SU-DHL-6 (cell line): ENCODE data around the gene MAP2K1.
"Not testable (repeated sequence)": the region's sequence is repeated elsewhere in the genome, so short reads cannot be mapped to it uniquely, and the experiment has no call there.

Experiments
- H2AFZ ChIP-seq: fragments of 200-600 bp; sonication (generic); 2 replicates; pipeline ENCODE4 v1.6.1; 2014; ENCODE audit warnings: low read depth, mild to moderate bottlenecking, moderate library complexity, mixed read lengths, antibody characterized with exemption, low read length; ENCODE audit not compliant: severe bottlenecking
- H3F3A ChIP-seq: fragments of 200-600 bp; shearing (Covaris generic); 2 replicates; pipeline ENCODE4 v1.6.0; 2016; ENCODE audit warnings: antibody characterized with exemption, mild to moderate bottlenecking; ENCODE audit not compliant: insufficient read depth
- H3K27ac ChIP-seq: fragments of 200-600 bp; sonication (generic); 2 replicates; pipeline ENCODE4 v1.5.1; 2016; ENCODE audit warnings: low read depth, mild to moderate bottlenecking, low read length, moderate library complexity, mixed read lengths
- H3K27me3 ChIP-seq: fragments of 200-600 bp; sonication (generic), shearing (Covaris generic); 2 replicates; pipeline ENCODE4 v1.6.0; 2014; ENCODE audit warnings: mild to moderate bottlenecking, low read length
- H3K36me3 ChIP-seq: fragments of 200-600 bp; sonication (generic); 2 replicates; pipeline ENCODE4 v1.6.1; 2014; ENCODE audit warnings: mild to moderate bottlenecking, low read length, mixed read lengths
- H3K4me2 ChIP-seq: fragments of 300-600, 200-600 bp; shearing (Covaris generic), sonication (generic); 2 replicates; pipeline ENCODE4 v1.6.0; 2014; ENCODE audit warnings: low read length, low read depth, mild to moderate bottlenecking; ENCODE audit not compliant: poor library complexity, severe bottlenecking
- H3K4me3 ChIP-seq: fragments of 200-600 bp; sonication (generic); 2 replicates; pipeline ENCODE4 v1.5.1; 2014; ENCODE audit warnings: antibody characterized with exemption, low read length, mild to moderate bottlenecking, mixed read lengths; ENCODE audit not compliant: insufficient read depth, poor library complexity, severe bottlenecking
- H3K79me2 ChIP-seq: fragments of 200-600 bp; sonication (generic); 2 replicates; pipeline ENCODE4 v1.6.1; 2014; ENCODE audit warnings: mild to moderate bottlenecking, low read length, moderate library complexity; ENCODE audit not compliant: insufficient read depth
- H3K9ac ChIP-seq: fragments of 200-600 bp; sonication (generic); 2 replicates; pipeline ENCODE4 v1.7.0; 2014; ENCODE audit warnings: mild to moderate bottlenecking, low read length
- H3K9me2 ChIP-seq: fragments of 200-600 bp; sonication (generic); replicated peaks from 2 replicates; pipeline ENCODE4 v1.6.1; 2014; ENCODE audit warnings: low read length; ENCODE audit not compliant: insufficient read depth
- H3K9me3 ChIP-seq: fragments of 200-600 bp; sonication (generic); 2 replicates; pipeline ENCODE4 v1.6.1; 2014; ENCODE audit warnings: low read length, mixed read lengths; ENCODE audit not compliant: insufficient read depth
- H4K20me1 ChIP-seq: fragments of 200-600 bp; sonication (generic); 2 replicates; pipeline ENCODE4 v1.6.1; 2014; ENCODE audit warnings: low read depth, mild to moderate bottlenecking, antibody characterized with exemption, low read length, moderate library complexity, mixed read lengths
- EZH2phosphoT487 ChIP-seq: fragments of 200-600 bp; sonication (generic), shearing (Covaris generic); conservative IDR thresholded peaks from 2 replicates; pipeline ENCODE4 v1.6.1; 2018; ENCODE audit warnings: mild to moderate bottlenecking, antibody characterized with exemption, low read length, moderate library complexity, mixed read lengths
- TF ChIP-seq, protein P1 (sequence below): fragments of 200-600 bp; sonication (generic); IDR thresholded peaks from one replicate; pipeline ENCODE4 v1.5.1; 2017; ENCODE audit warnings: antibody characterized with exemption, mild to moderate bottlenecking, low read length, moderate library complexity; ENCODE audit not compliant: insufficient read depth, poor library complexity, severe bottlenecking

The MAP2K1 gene

DNA sequence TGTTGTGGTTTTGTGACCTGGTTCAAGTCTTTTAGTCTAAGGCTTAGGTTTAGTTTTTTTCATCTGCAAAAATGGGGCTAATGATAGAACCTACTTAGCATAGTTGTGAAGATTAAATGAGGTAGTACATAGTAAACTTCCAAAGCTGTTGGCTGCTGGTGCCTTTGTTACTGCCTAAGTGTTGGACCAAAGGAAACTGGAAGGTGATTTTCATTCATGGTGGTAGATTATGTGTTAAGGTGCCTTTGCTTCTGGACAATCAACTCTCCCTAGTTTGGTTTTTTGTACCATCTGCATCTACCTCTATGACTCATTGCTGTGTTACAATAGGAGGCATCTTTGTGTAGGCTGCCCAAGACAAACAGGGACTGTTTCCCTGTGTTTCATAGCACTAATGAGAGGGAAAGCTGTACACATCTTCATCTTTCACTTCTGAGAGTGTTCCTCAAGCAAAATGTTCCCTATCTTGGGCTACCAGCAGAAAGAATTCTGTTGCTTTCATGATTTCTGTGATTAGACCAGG, 3.2 kb downstream of the MAP2K1 start:
- Histone ChIP-seq H4K20me1 (peaks cover 15% of the 10 kb centered on the region), H3K27ac (peak overlapping the region; percentile 80), H2AFZ (no peak overlapping the region), H3K4me3 (peak overlapping the region; percentile 1), H3K9me3 (no peaks in the 10 kb centered on the region), H3K36me3 (no peaks in the 10 kb centered on the region), H3F3A (peaks cover 20% of the 10 kb centered on the region), H3K9me2 (no peaks in the 10 kb centered on the region), H3K79me2 (peaks cover 75% of the 10 kb centered on the region), H3K27me3 (no peaks in the 10 kb centered on the region), H3K9ac (peak overlapping the region; percentile 12; the same call in 1 of the 2 replicates), H3K4me2 (peak overlapping the region; percentile 32)
- TF ChIP-seq, protein P1, sequence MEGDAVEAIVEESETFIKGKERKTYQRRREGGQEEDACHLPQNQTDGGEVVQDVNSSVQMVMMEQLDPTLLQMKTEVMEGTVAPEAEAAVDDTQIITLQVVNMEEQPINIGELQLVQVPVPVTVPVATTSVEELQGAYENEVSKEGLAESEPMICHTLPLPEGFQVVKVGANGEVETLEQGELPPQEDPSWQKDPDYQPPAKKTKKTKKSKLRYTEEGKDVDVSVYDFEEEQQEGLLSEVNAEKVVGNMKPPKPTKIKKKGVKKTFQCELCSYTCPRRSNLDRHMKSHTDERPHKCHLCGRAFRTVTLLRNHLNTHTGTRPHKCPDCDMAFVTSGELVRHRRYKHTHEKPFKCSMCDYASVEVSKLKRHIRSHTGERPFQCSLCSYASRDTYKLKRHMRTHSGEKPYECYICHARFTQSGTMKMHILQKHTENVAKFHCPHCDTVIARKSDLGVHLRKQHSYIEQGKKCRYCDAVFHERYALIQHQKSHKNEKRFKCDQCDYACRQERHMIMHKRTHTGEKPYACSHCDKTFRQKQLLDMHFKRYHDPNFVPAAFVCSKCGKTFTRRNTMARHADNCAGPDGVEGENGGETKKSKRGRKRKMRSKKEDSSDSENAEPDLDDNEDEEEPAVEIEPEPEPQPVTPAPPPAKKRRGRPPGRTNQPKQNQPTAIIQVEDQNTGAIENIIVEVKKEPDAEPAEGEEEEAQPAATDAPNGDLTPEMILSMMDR = no peak
- no peak for TF ChIP-seq EZH2phosphoT487

DNA sequence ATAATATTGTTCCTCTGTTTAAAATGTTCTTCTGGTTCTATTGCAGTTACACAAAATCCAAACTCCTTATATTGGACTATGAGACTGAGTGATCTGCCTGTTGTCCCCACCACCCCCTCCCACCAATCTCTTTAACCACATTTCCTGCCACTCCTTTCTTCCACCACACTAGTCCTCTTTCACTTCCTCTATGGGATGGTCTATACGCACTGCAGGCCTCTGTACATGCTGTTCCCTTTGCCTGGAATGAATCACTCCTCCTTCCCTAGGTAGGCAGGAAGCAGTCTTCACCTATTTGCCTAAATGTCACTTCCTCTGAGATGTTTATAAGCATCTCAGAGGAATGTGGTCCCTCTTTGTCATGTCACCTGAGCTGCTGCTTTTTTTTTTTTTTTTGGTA, 4.0 kb downstream of the MAP2K1 start:
- Histone ChIP-seq H3K27ac (peak overlapping the region; percentile 80), H3K4me2 (peak overlapping the region; percentile 32), H3K4me3 (peak overlapping the region; percentile 1)

DNA sequence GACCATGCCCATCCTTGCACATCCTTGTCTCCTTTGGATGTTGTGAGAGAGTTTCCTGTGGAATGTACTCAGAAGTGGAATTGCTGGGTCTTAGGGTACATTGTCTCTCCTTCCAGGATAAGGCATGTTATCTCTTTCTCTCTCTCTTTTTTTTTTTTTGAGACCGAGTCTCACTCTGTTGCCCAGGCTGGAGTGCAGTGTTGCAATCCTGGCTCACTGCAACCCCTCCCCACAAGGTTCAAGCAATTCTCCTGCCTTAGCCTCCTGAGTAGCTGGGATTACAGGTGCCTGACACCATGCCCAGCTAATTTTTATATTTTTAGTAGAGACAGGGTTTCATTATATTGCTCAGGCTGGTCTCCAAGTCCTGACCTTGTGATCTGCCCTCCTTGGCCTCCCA, 6.3 kb downstream of the MAP2K1 start:
- peaks cover 19% of the 10 kb centered on the region for H4K20me1 ChIP-seq
- not testable (repeated sequence) for H3K4me2 ChIP-seq, H3K9me2 ChIP-seq, H3K9ac ChIP-seq, H3K4me3 ChIP-seq, H3K27me3 ChIP-seq, H3K9me3 ChIP-seq, H3K27ac ChIP-seq, H3K36me3 ChIP-seq, H2AFZ ChIP-seq
- H3K79me2 ChIP-seq = peaks cover 92% of the 10 kb centered on the region
- H3F3A ChIP-seq = peaks cover 18% of the 10 kb centered on the region

More for the DNA sequence above, 4.0 kb downstream of the MAP2K1 start:
- H3F3A ChIP-seq = peaks cover 20% of the 10 kb centered on the region
- peaks cover 19% of the 10 kb centered on the region for H4K20me1 ChIP-seq
- peaks cover 82% of the 10 kb centered on the region for H3K79me2 ChIP-seq
- no peaks in the 10 kb centered on the region for H3K36me3 ChIP-seq
- no peaks in the 10 kb centered on the region for H3K9me3 ChIP-seq
- H3K9me2 ChIP-seq = no peaks in the 10 kb centered on the region
- H3K27me3 ChIP-seq = no peaks in the 10 kb centered on the region
- peak overlapping the region; percentile 12; the same call in 1 of the 2 replicates for H3K9ac ChIP-seq
- TF ChIP-seq EZH2phosphoT487 = no peak
- TF ChIP-seq, protein P1 = no peak
- H2AFZ ChIP-seq = no peak overlapping the region

DNA sequence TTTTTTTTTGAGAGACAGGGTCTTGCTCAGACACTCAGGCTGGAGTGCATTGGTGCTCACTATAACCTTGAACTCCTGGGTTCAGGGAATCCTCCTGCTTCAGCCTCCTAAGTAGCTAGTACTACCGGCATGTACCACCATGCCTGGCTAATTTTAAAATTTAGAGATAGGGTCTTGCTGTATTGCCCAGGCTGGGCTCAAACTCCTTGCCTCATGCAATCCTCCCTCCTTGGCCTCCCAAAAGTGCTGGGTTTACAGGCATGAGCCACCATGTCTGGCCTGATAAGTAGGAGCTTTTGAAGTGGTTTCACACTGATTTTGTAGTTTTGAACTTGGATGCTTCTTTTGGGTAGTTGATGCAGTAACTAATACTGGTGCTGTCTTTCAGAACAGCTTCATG, 7.8 kb downstream of the MAP2K1 start:
- Histone ChIP-seq H3K9me3 (no peaks in the 10 kb centered on the region), H4K20me1 (peaks cover 19% of the 10 kb centered on the region), H3K4me2 (no peak overlapping the region), H3K4me3 (no peak overlapping the region), H3K79me2 (peaks cover 92% of the 10 kb centered on the region), H3K9ac (no peak overlapping the region), H3K36me3 (no peaks in the 10 kb centered on the region), H3K9me2 (no peaks in the 10 kb centered on the region), H3K27me3 (no peaks in the 10 kb centered on the region), H3K27ac (no peak overlapping the region), H3F3A (peaks cover 11% of the 10 kb centered on the region), H2AFZ (no peak overlapping the region)
- TF ChIP-seq, protein P1 = no peak
- TF ChIP-seq EZH2phosphoT487 = no peak
